ENCODE data around the gene CSNK2A1. TPM values are rescaled to one million over a fixed set of nuclear protein-coding genes. Genes with fewer than 3 reads are reported as not detected.

The CSNK2A1 gene
- total and polyA plus RNA-seq, 12 donors, result 18.9 to 192 (median 94.1) TPM

GRCh38 chr20:588932-589672 is 45.5 kb upstream of the CSNK2A1 start:
- Histone ChIP-seq H3K9me3 (replicated peaks in 1 of 3) (no peaks in the 10 kb centered on the region), H3K27ac (no peak overlapping the region), H3K27me3 (no peaks in the 10 kb centered on the region), H3K4me3 (no peak overlapping the region), H3K4me1 (replicated peaks in 1 of 2) (no peaks in the 10 kb centered on the region), H3K36me3 (replicated peaks in 1 of 2) (no peaks in the 10 kb centered on the region)
- WGBS, 4 donors, result 78 to 87% (median 85%) methylated on average over 10 of the region's 10 CpGs
- intact Hi-C loops (cut with DNase I), result no loop called here
- TF ChIP-seq CTCF (IDR thresholded peaks at IDR 0.05), result no peak
- no peak for TF ChIP-seq POLR2A (IDR thresholded peaks at IDR 0.05)
- DNase-seq, result no peak

GRCh38 chr20:588476-588875 is 44.9 kb upstream of the CSNK2A1 start:
- intact Hi-C loops (cut with DNase I), result no loop called here
- H3K27ac ChIP-seq, result no peak overlapping the region
- no peak for DNase-seq
- H3K4me1 ChIP-seq (replicated peaks in 1 of 2), result no peaks in the 10 kb centered on the region
- H3K9me3 ChIP-seq (replicated peaks in 1 of 3), result no peaks in the 10 kb centered on the region
- H3K27me3 ChIP-seq, result no peaks in the 10 kb centered on the region
- no peak overlapping the region for H3K4me3 ChIP-seq
- TF ChIP-seq POLR2A (IDR thresholded peaks at IDR 0.05) (no peak), CTCF (IDR thresholded peaks at IDR 0.05) (no peak)
- no peaks in the 10 kb centered on the region for H3K36me3 ChIP-seq (replicated peaks in 1 of 2)
- 50 to 65% (median 60%) methylated on average over 3 of the region's 3 CpGs for WGBS, 4 donors

GRCh38 chr20:584971-585301 is 41.3 kb upstream of the CSNK2A1 start:
- no peak overlapping the region for H3K4me3 ChIP-seq
- no peaks in the 10 kb centered on the region for H3K36me3 ChIP-seq (replicated peaks in 1 of 2)
- H3K9me3 ChIP-seq (replicated peaks in 1 of 3), result no peaks in the 10 kb centered on the region
- WGBS, 4 donors, result 69 to 79% (median 72%) methylated on average over 7 of the region's 7 CpGs
- H3K27ac ChIP-seq, result no peak overlapping the region
- no peaks in the 10 kb centered on the region for H3K4me1 ChIP-seq (replicated peaks in 1 of 2)
- TF ChIP-seq CTCF (IDR thresholded peaks at IDR 0.05) (no peak), POLR2A (IDR thresholded peaks at IDR 0.05) (no peak)
- intact Hi-C loops (cut with DNase I), result no loop called here
- H3K27me3 ChIP-seq, result peaks cover 5% of the 10 kb centered on the region
- DNase-seq, result no peak

GRCh38 chr20:584161-584970 is 40.8 kb upstream of the CSNK2A1 start:
- H3K9me3 ChIP-seq (replicated peaks in 1 of 3), result no peaks in the 10 kb centered on the region
- intact Hi-C loops (cut with DNase I), result no loop called here
- TF ChIP-seq POLR2A (IDR thresholded peaks at IDR 0.05) (no peak), CTCF (IDR thresholded peaks at IDR 0.05) (no peak)
- H3K4me3 ChIP-seq, result no peak overlapping the region
- WGBS, 4 donors, result 61 to 69% (median 65%) methylated on average over 8 of the region's 8 CpGs
- peaks cover 5% of the 10 kb centered on the region for H3K27me3 ChIP-seq
- H3K27ac ChIP-seq, result no peak overlapping the region
- no peak for DNase-seq
- H3K4me1 ChIP-seq (replicated peaks in 1 of 2), result no peaks in the 10 kb centered on the region
- no peaks in the 10 kb centered on the region for H3K36me3 ChIP-seq (replicated peaks in 1 of 2)

All from adrenal gland (tissue), 12 donors.